Neural cell (in vitro differentiated cells): Measurements from ENCODE around the gene UBD.

Experiments
- CTCF ChIP-seq: fragments of 450-650 bp; IDR thresholded peaks from 2 replicates; pipeline ENCODE4 v1.5.1; 2014; ENCODE audit warnings: antibody characterized with exemption, mild to moderate bottlenecking, moderate library complexity; ENCODE audit not compliant: poor library complexity, severe bottlenecking
- EP300 ChIP-seq: fragments of 450-650 bp; conservative IDR thresholded peaks from 2 replicates; pipeline ENCODE4 v1.6.1; 2014; ENCODE audit warnings: antibody characterized with exemption, mild to moderate bottlenecking, moderate library complexity; ENCODE audit not compliant: poor library complexity, severe bottlenecking
- EZH2 ChIP-seq: fragments of 200-600, 300-800 bp; shearing (Covaris generic), sonication (generic); IDR thresholded peaks from 2 replicates; pipeline ENCODE4 v1.6.1; 2014; ENCODE audit warnings: antibody characterized with exemption, low read length, borderline replicate concordance, mild to moderate bottlenecking; ENCODE audit not compliant: insufficient read depth, poor library complexity, severe bottlenecking
- MXI1 ChIP-seq: fragments of 450-650 bp; conservative IDR thresholded peaks from 2 replicates; pipeline ENCODE4 v1.6.1; 2014; ENCODE audit warnings: antibody characterized with exemption, mild to moderate bottlenecking; ENCODE audit not compliant: poor library complexity, severe bottlenecking
- POLR2AphosphoS5 ChIP-seq: IDR thresholded peaks from 2 replicates; pipeline ENCODE4 v1.6.1; 2012
- RAD21 ChIP-seq: fragments of 450-650 bp; conservative IDR thresholded peaks from 2 replicates; pipeline ENCODE4 v1.6.1; 2014; ENCODE audit warnings: antibody characterized with exemption, mild to moderate bottlenecking, moderate library complexity
- REST ChIP-seq: IDR thresholded peaks from 2 replicates; pipeline ENCODE4 v1.6.1; 2012; ENCODE audit warnings: borderline replicate concordance
- SMC3 ChIP-seq: fragments of 450-650 bp; conservative IDR thresholded peaks from 2 replicates; pipeline ENCODE4 v1.6.1; 2014; ENCODE audit warnings: antibody characterized with exemption, mild to moderate bottlenecking, moderate library complexity; ENCODE audit not compliant: poor library complexity
- TAF1 ChIP-seq: IDR thresholded peaks from 2 replicates; pipeline ENCODE4 v1.6.1; 2012; ENCODE audit warnings: low read depth

GRCh38 chr6:29567991-29568390 is 8.5 kb upstream of the UBD start:
- TF ChIP-seq POLR2AphosphoS5: no peak
- no peak for TF ChIP-seq CTCF
- TF ChIP-seq EZH2: no peak
- TF ChIP-seq TAF1: no peak
- TF ChIP-seq RAD21: no peak
- TF ChIP-seq SMC3: no peak
- TF ChIP-seq REST: no peak
- TF ChIP-seq MXI1: no peak
- TF ChIP-seq EP300: no peak
